NOMO-1 treated with dmso at 0.1 percent for 144 hours (cell line): ENCODE data around the gene SLC6A19.

Source experiments
- DNase-seq: peaks from one replicate; lab custom pipeline; 2025; ENCODE audit not compliant: unreplicated experiment; lab: John Stamatoyannopoulos, UW

SLC6A19 gene

DNA sequence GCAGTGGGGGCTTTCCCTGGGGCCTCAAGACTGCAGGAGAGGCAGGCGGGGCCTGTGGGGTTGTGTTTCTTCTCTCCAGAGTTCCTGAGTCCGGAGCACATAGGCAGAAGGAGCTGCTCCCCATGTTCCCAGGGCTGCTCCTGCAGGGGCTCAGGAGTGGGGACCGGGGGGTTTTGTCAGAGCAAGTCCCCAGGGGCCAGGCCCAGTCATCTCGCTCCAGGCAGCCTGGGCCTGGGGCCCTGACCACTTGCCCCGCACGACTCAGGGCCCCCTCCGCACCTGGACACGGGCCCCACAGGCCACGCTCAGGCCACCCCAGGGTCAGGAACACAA lies 22.0 kb upstream of the SLC6A19 start:
- DNase-seq: no peak

DNA sequence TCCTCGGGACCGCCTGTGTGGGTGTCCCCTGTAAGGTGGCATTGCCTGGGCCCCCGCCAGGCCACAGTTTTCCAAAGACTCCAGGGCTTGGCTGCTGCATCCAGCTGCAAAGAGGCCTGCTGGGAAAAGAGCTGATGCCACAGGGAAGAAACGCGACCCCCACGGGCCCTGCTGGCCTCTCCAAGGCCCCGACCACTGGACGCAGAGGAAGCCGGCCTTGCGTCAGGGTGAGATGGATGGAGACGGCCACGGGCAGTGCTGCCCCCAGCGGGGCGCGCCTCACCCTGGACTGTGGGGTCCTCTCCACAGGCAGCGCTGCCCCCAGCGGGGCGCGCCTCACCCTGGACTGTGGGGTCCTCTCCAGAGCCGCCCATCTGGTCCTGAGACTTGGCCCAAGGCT lies 21.3 kb upstream of the SLC6A19 start:
- no peak for DNase-seq

DNA sequence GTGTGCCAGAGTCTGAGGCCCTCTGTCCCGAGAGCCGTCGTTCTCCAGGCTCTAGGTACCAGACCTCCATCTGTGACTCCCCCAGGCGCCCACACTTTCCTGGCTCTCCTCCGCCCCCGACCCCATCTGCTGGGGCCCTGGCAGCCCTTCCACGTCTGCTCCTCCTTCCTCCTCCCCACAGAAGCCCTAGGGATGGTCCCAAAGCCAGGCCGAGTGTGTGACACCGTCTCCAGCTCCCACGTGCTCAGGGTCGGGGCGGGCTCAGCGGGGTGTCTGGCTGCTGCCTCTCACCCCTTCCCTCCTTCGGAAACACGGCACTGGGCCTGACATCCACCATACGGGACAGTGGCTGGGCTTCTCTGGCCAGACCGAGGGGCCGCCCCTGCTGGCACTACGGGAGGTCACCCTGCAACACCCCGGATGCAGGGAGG lies 20.5 kb upstream of the SLC6A19 start:
- no peak for DNase-seq

DNA sequence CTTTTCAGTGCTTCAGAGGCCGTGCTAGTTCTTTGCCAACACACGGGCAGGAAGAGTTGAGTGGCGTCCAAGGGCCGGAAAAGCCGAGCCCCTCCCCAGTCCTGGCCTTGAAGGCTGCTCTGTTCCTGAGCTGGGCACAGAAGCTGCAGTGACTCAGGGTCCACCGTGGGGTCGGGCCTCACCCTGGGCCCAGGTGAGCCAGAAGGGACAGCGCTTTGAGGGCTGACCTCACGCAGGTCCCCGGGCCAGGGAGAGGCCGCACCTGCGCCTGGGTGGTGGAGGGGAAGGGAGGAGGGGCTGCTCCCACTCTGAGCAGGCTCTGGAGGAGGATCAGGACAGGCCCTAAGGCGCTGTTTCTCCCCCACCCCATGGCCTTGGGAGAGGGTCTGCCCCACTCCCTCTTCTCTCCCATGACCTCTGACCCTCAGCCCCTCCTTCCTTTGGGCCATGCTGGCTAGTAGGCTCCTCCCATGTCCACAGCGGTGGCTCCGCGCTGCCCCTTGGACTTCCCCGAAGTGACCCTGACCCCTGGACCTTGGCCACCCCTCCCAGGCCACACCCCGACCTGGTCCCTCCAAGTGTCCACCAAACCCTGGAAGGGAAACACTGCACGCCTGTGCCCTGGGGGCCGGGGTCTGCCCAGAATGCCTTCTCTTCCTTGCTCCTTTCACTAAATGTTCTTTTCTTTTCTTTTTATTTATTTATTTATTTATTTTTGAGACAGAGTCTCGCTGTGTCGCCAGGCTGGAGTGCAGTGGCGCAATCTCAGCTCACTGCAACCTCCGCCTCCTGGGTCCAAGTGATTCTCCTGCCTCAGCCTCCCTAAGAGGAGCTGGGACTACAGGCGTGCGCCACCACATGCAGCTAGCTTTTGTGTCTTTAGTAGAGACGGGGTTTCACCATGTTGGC lies 19.7 kb upstream of the SLC6A19 start:
- no peak for DNase-seq

DNA sequence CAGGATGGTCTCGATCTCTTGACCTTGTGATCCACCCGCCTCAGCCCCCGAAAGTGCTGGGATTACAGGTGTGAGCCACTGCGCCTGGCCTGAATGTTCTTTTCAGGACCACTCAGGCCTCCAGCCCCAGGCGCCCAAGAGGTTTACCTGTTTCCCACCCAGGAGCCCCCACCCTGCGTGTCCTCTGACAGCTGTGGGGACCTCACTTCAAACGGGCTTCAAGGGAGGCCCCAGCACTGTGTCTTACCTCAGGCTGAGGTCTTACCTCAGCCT lies 19.1 kb upstream of the SLC6A19 start:
- DNase-seq: no peak

DNA sequence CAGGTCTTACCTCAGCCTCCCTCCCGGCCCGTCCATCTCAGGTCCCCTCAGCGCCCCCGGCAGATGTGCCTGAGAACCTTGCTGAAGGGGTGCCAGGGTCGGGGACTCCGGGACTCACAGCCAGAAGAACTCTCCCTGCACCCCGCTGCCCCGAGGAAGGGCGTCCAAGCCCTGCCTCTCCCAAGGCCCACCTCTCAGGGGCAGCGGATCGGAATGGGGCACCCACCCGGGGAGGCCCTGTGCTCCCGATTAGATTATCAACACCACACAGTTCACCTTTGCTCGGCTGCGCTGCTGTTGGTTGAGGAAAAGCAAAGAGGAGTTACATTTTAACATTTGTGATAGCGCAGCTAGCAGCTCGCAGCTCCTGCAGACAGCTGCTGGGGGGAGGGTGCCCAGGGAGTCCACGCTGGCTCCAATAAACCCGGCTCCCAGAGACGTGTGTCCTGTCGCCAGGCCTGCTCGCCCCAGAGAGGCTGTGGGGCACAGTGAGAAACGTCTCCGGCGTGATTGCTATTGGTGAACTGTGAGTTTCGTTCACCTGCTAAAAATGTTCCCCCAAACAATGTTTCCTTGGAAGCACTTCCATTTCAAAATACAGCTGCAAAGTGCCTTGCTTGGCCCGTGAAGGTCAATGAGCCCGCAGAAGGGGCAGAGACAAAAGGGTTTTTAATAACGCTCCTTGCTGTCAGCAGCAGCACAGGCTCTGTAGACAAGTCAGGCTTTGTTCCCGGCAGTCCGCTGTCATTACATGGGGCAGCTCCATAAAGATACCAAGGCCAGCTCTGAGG lies 18.6 kb upstream of the SLC6A19 start:
- DNase-seq: no peak

DNA sequence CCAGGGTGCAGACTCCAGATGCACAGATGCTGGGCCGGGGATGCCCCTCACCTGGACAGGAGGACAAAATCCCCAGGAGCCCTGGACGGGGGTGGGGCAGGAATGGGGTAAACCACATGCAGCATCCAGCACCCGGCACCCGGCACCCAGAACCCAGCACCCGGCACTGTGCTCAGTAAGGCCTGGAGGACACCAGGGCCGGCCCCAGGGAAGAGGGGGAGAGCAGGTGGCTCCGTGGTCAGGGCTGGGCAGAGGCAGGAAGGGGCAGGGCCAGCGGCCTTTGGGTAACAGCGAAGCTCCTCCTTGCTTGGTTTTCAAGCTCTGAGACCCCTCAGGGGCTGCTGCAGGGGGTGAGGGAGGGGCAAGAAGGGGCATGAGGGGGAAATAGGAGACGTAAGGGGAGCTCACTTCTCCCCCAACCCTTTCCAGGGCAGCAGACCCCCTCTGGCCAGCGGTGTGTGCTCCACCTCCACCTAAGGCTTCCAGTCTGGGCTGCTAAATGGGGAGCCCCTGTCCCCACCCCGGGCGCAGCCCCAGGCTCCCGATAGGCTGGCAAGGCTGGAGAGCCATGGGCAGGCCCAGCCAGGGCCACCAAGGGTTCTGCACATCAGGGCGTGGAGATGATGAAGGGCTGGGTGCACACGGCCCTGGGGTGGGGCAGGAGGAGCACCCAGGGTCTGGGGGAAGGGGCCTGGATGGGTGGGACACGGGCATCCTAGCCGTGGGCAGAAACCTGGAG lies 17.8 kb upstream of the SLC6A19 start:
- DNase-seq: no peak

DNA sequence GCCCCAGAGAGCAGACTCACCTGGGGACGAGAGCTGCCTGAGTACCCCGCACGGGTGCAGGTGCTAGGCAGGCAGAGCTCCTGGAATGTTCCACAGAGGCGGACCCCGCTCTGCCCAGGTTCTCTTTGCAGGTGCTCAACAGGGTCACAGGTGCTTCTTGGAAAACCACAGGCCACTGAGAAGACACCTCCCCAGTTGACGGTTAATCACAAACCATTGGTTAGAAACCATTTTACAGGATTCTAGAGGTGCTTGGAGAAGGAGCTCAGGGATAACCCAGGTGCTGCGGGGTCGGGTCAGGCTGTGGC lies 17.3 kb upstream of the SLC6A19 start:
- no peak for DNase-seq

DNA sequence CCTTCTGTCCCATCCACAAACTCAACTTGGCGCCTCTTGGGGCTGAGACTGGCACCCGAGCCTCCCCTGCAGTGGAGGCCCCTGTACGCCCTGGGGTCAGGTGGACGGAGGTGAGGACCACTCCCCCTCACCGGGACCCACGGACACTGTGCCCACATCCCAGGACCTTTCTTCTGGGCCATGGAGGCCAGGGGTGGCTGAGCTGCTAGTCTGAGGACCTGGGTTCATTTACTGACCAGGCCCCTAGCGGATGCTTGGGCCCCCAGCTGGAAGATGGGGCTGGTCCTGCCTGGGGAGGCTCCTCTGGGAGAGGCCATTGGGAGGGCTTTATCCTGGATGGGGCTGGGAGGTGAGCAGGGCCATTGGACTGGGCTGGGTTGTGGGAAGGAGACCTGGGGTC lies 16.9 kb upstream of the SLC6A19 start:
- no peak for DNase-seq

DNA sequence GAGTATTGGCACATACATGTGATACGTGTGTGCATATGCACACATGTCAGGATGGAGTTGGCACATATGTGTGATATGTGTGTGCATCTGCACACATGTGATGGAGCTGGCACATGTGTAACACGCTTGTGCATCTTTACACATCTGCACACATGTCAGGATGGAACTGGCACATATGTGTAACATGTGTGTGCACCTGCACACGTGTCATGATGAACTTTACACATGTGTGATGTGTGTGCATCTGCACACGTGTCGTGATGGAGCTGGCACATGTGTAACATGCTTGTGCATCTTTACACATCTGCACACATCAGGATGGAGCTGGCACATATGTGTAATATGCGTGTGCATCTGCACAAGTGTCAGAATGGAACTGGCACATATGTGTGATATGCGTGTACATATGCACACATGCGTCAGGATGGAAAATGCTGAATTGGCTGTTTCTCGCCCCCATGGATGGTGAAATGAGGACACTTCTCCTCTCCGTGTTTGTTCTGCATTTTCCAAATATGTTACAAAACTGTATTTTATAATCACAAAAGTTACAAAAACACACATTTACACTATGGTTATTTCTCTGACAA lies 16.3 kb upstream of the SLC6A19 start:
- no peak for DNase-seq

DNA sequence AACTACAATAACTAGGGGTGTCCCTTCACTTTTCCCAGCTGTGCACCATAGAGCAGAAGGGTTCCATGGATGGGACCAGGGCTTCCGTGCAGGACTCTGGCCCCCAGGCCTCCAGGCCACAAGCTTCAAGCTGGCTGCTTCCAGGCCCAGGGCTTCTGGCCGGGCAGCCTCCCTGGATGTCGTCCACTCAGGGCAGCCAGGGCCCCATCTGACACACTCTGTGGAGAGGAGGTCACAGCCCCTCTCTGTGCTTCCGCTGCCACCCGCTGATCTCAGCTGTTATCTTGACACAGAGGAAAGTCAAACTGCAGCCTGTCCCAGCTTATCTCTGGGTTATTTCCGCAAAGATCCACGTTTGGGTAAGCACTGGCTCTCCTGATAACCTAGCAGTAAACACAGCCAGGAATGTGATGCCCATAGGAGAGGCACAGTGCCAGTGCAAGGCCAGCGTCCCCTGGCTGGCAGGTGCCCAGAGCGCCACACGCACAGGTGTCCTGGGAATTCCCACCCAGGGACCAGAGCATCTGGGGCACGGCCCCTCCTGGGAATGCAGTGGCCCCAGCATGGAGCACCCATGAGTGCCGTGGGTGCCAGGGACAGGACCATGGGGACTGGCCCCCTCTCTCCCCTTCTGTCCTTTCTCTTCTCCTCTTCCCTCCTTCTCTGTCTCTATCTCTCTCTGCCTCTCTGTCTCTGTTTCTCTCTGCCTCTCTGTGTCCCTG lies 15.6 kb upstream of the SLC6A19 start:
- no peak for DNase-seq

DNA sequence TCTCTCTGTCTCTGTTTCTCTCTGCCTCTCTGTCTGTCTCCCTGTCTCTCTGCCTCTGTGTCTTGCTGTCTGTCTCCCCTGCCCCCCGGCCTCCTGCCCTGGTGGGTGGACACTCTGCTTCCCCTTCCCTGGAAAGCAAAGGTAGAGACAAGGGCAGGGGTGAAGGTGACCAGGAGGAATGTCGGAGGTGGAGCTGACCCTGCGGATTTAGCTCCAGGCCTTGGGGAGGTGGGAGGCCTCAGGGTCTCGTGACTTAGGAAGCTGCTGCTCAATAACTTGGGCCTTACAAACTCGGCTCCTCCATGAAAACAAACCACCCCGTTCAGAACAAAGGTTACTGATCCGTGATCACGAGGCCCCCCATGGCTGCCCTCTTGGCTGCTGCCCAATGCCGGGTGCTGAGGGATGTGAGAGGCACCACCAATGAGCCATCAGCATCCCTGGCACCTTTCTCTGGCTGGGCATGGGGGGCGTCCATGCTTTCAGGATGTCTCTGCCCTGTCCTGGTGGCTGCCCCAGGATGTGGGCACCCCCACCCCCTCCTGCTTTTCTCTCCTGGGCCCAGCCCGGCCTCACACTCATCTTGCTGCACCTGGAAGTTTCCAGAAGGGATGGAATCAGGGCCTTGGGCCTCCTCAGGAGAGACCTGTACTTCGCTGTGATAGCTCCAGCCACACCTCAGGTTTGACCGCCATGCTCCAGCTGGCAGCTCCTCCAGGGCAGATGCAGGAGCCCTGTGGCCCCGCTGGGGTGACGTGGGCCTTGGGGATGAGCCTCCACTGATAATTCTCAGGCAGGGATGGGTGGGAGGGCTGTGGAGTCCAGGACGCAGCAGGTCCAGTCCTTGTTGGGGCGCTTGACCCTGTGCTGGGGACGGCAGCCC lies 14.8 kb upstream of the SLC6A19 start:
- DNase-seq: no peak

DNA sequence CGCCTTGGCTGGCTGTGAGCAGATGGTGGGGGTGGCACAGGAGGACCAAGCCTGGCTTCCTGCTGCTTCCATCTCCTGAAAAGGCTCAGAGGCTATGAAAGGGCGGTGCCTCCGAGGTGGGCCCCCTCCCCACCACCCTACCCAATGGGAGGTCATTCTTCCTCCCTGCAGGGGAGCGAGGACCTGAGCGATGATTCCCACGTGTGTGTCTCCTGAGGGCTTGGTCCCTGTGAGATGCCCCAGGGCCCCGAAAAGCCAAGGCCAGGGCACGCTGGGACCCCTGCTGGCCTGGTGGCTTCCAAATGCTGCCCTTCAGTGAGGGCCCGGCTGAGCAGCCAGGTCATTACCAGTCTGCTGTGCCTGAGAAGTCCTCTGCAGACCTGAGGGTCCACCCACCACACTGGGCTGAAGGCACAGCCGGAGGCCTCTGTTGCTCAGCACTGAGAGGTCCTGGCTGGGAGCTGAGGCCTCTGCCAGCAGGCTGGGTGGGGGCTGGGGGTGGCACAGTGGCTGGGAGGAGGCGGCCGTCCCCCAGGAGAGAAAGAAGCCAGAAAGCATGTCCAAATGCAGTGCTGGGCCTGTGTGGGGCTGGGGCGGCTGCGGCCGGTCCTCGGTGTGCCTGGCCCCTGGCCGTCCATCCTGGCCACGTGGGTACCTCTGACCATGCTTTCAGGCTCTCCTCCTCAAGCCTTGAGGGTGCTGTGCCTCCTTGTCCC lies 14.0 kb upstream of the SLC6A19 start:
- no peak for DNase-seq

DNA sequence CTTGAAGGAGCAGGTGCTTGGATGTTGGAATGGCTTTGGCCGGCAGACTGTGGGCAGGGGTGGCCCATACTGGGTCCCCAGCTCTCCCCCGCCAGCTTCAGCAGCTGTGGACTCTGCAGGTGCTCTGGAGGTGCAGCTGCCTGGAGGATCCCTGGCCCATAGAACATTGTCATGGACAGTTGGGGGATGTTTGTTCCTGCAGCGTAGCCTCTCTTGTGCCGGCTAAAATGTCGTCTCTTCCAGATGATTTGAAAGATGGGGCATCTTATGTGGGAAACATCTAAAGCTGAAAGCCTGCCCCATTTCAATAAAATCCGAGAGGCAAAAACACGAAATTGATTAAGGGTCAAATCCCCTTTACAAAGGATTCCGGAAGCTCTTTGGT lies 13.5 kb upstream of the SLC6A19 start:
- no peak for DNase-seq

DNA sequence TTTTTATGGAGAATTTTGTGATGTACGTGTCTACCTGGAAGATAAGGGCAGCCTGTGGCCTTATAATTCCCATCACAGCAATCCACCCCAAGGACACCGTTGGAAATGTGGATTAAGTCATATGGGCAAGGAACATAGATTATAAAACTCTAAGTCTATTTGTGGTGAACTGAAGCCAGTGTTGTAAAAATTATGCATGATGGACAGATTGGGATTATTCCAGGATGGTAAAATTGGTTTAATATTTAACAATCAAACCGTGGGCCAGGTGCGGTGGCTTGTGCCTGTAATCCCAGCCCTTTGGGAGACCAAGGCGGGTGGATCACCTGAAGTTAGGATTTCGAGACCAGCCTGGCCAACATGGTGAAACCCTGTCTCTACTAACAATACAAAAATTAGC lies 12.9 kb upstream of the SLC6A19 start:
- no peak for DNase-seq

DNA sequence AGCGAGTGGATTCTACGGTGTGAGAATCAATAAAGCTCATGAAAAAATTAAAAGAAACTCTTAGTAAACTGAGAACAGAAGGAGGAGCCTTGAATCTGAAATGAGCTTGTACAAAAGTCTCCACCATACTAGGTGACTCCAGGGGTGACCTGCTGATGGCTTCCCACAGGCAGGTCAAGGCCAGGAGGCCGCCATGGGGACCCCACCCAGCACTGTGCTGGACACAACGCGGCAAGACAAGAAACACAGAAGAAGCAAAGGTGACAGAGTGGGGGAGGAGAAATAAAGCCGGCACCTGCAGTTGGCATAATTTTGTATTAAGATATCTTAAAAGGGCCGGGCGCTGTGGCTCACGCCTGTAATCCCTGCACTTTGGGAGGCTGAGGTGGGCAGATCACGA lies 12.1 kb upstream of the SLC6A19 start:
- no peak for DNase-seq

DNA sequence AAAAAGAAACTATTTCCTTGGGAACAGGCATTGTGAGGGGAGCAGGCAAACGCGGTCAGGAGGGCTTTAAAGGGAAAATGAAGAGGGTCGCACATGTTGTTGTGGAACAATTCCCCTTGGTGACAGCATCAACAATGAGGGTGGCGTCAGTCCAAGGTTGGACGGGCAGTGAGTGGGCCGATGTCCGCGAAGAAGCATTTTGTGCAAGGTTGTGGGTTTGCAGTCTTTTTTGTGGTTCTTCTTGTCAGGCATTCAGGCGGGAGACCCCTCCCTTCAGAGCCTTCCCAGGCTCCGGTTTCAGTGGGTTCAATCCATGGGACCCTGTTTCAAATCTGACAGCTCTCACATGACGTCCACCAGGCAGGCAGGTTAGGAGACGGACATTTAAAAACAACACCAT lies 11.1 kb upstream of the SLC6A19 start:
- no peak for DNase-seq

DNA sequence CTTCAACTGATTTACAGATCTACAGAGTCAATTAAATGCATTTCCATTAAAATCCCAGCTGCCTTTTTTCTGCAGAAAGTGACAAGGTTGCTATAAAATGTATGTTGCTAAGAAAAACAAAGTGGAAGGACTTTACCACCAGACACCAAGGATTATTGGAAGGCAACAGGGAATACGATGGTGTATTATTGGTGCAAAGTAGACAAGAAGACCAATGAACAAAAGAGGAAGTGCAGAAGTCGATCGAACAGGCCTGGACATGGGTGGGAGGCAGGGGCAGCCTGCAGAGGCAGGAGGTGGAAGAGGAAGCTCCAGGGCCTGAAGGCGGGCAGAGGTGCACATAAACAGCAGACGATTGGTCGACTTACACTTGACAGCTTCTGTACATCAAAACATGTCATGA lies 10.6 kb upstream of the SLC6A19 start:
- DNase-seq: peak; percentile 99

DNA sequence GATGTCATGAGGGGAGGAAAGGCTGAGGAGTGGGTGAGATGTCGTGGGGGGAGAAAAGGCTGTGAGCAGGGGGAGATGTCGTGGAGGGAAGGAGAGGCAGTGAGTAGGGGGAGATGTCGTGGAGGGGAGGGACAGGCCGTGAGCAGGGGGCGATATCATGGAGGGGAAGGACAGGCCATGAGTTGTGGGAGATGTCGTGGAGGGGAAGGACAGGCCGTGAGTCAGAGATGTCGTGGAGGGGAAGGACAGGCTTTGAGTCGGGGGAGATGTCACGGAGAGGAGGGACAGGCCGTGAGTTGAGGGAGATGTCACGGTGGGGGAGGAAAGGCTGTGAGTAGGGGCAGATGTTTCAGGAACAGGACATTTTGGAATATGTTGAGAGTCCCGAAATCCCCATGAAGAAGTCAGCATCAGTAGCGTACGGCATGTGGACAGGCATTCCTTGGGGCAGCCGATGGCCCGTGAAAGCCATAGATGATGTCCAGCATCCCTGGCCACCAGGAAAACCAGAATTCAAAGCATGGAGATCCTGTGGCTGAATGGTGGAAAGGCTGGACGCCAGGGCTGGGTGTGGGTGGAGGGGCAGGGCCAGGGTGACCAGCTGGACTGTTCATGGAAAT lies 8.3 kb upstream of the SLC6A19 start:
- DNase-seq: no peak
